ENCODE measurements around the gene POLN. TPM values are rescaled to one million over a fixed set of nuclear protein-coding genes. Genes with fewer than 3 reads are reported as not detected.
"Not testable (repeated sequence)": the region's sequence is repeated elsewhere in the genome, so short reads cannot be mapped to it uniquely, and the experiment has no call there.

POLN gene
- total and polyA plus RNA-seq, 2 experiments from 2014 or later, result 1.7 to 2.0 TPM

DNA sequence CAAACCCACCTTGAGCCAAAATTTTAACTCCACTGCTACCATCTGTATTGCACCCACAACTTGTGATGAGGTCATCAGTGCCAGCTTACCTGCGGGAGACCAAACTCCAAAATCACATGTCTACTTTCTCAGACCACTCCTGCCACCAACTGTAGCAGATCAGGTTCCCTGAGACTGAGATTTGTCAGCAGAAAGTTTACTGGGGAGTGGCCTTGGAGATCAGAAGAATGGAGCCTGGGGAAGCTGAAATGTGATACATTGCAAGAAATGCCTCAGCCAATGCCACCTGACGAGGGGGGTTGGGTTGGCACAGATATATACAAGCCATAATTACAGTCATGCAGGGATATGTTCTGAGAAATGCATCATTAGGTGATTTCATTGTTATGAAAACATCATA lies 19.1 kb downstream of the POLN start:
- H2AFZ ChIP-seq, result no peak overlapping the region
- H3K27ac ChIP-seq, result no peak overlapping the region
- H3K4me1 ChIP-seq (ENCODE audit: insufficient read depth), result no peaks in the 10 kb centered on the region
- no peaks in the 10 kb centered on the region for H4K20me1 ChIP-seq (ENCODE audit: insufficient read depth, poor library complexity, severe bottlenecking)
- H3K4me3 ChIP-seq, result no peak overlapping the region
- H3K9me2 ChIP-seq (replicated peaks; ENCODE audit: insufficient read depth), result no peaks in the 10 kb centered on the region
- no peak for DNase-seq (ENCODE audit: low spot score)
- TF ChIP-seq EZH2 (IDR thresholded peaks at IDR 0.05; ENCODE audit: borderline replicate concordance) (no peak), EZH2phosphoT487 (IDR thresholded peaks at IDR 0.05; ENCODE audit: low read depth, severe bottlenecking, unreplicated experiment) (no peak)
- TF ChIP-seq, protein P1, sequence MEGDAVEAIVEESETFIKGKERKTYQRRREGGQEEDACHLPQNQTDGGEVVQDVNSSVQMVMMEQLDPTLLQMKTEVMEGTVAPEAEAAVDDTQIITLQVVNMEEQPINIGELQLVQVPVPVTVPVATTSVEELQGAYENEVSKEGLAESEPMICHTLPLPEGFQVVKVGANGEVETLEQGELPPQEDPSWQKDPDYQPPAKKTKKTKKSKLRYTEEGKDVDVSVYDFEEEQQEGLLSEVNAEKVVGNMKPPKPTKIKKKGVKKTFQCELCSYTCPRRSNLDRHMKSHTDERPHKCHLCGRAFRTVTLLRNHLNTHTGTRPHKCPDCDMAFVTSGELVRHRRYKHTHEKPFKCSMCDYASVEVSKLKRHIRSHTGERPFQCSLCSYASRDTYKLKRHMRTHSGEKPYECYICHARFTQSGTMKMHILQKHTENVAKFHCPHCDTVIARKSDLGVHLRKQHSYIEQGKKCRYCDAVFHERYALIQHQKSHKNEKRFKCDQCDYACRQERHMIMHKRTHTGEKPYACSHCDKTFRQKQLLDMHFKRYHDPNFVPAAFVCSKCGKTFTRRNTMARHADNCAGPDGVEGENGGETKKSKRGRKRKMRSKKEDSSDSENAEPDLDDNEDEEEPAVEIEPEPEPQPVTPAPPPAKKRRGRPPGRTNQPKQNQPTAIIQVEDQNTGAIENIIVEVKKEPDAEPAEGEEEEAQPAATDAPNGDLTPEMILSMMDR (IDR thresholded peaks at IDR 0.05; ENCODE audit: poor library complexity), result no peak
- H3K4me2 ChIP-seq, result no peak overlapping the region
- H3K27me3 ChIP-seq, result no peaks in the 10 kb centered on the region
- no peaks in the 10 kb centered on the region for H3K36me3 ChIP-seq (replicated peaks; ENCODE audit: insufficient read depth, low read depth)
- WGBS (ENCODE audit: low lambda C conversion rate, missing lambda C conversion rate), result 95% methylated on average over 2 of the region's 2 CpGs
- H3K79me2 ChIP-seq, result no peaks in the 10 kb centered on the region
- H3K9me3 ChIP-seq (ENCODE audit: low read depth), result no peaks in the 10 kb centered on the region

DNA sequence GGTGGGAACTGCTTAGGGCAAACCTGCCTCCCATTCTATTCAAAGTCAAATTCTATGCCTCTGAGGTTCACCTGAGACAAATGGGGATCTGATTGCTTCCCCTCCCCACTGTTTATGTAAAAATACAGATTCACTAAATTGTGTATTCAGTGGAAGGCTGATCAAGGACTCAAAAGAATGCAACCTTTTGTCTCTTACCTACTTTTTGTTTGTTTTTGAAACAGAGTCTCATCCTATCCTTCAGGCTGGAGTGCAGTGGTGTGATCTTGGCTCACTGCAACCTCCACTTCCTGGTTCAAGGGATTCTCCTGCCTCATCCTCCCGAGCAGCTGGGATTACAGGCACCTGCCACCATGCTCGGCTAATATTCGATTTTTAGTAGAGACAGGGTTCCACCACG lies 20.5 kb downstream of the POLN start:
- H3K4me2 ChIP-seq; H3K36me3 ChIP-seq (replicated peaks; ENCODE audit: insufficient read depth, low read depth); H3K27ac ChIP-seq: not testable (repeated sequence)

DNA sequence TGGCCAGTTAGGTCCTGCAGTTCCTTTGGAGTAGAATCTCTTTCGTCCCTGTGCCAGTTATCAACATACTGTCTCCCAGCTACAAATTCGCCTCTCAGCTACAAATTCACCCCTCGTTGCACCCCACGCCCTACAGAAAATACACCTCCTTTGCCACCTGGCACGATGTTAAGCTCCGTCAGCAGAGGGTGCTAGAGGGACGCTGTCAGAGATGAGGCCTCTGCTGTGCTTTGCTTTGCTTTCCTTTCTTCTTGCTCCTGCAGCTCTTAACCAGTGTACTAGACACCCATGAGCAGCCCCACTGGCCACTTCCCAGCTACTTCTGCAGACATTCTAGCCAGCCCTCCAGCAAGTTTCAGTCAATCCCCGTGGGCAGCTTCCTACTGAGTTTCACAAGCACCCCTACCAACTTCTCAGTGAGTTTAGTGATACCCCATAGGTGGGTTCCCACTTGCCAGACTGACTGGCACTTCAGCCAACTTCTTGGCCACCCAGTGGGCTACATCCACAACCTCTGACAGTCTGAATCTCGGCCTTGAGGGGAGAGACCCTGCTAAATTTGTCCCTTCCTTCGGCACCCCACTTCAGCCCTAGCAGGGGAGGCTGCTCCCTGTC lies 21.8 kb downstream of the POLN start:
- no peak overlapping the region for H3K4me2 ChIP-seq
- no peaks in the 10 kb centered on the region for H3K79me2 ChIP-seq
- no peak overlapping the region for H3K27ac ChIP-seq
- H4K20me1 ChIP-seq (ENCODE audit: insufficient read depth, poor library complexity, severe bottlenecking), result no peaks in the 10 kb centered on the region
- H3K9me2 ChIP-seq (replicated peaks; ENCODE audit: insufficient read depth), result no peaks in the 10 kb centered on the region
- TF ChIP-seq, protein P1 (IDR thresholded peaks at IDR 0.05; ENCODE audit: poor library complexity), result peak; percentile 89
- TF ChIP-seq EZH2phosphoT487 (IDR thresholded peaks at IDR 0.05; ENCODE audit: low read depth, severe bottlenecking, unreplicated experiment), result no peak
- no peak overlapping the region for H3K4me3 ChIP-seq
- WGBS (ENCODE audit: low lambda C conversion rate, missing lambda C conversion rate), result 18% methylated on average over 10 of the region's 10 CpGs
- H2AFZ ChIP-seq, result no peak overlapping the region
- H3K9me3 ChIP-seq (ENCODE audit: low read depth), result no peaks in the 10 kb centered on the region
- H3K36me3 ChIP-seq (replicated peaks; ENCODE audit: insufficient read depth, low read depth), result no peaks in the 10 kb centered on the region
- no peaks in the 10 kb centered on the region for H3K4me1 ChIP-seq (ENCODE audit: insufficient read depth)
- peak; percentile 88 for DNase-seq (ENCODE audit: low spot score)
- no peaks in the 10 kb centered on the region for H3K27me3 ChIP-seq

More for the DNA sequence above, 20.5 kb downstream of the POLN start:
- not testable (repeated sequence) for H4K20me1 ChIP-seq (ENCODE audit: insufficient read depth, poor library complexity, severe bottlenecking); H3K9me3 ChIP-seq (ENCODE audit: low read depth); H3K79me2 ChIP-seq; H3K9me2 ChIP-seq (replicated peaks; ENCODE audit: insufficient read depth); H2AFZ ChIP-seq; H3K27me3 ChIP-seq; H3K4me1 ChIP-seq (ENCODE audit: insufficient read depth); H3K4me3 ChIP-seq; DNase-seq (ENCODE audit: low spot score)
- 60% methylated on average over 4 of the region's 4 CpGs for WGBS (ENCODE audit: low lambda C conversion rate, missing lambda C conversion rate)

DNA sequence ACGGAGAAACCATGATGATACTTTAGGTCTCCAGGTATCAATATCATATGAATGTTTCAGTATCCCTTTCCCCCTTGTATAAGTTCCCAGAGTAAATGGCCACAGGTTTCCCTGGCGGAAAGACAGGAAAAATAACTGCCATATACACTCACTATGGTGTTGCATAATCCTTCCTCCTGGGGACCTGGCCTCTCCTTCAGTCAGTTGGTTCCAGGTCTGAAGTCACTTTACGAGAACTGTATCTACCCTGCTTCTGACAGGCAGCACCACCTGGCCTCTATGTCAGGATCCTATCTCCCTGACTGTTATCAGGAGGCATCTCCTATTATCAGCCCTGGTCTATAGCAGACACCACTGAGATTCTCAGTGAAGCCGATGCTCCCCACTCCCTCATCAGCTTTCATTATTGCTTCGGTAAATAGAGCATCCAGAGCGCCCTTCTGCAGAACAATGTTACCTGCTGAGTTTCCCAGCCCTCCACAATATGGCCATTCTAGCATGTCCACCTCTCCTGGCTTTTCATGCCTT lies 22.6 kb downstream of the POLN start:
- no peak for DNase-seq (ENCODE audit: low spot score)
- no peaks in the 10 kb centered on the region for H4K20me1 ChIP-seq (ENCODE audit: insufficient read depth, poor library complexity, severe bottlenecking)
- no peaks in the 10 kb centered on the region for H3K36me3 ChIP-seq (replicated peaks; ENCODE audit: insufficient read depth, low read depth)
- no peaks in the 10 kb centered on the region for H3K27me3 ChIP-seq
- H3K9me2 ChIP-seq (replicated peaks; ENCODE audit: insufficient read depth), result no peaks in the 10 kb centered on the region
- H3K9me3 ChIP-seq (ENCODE audit: low read depth), result no peaks in the 10 kb centered on the region
- TF ChIP-seq EZH2 (IDR thresholded peaks at IDR 0.05; ENCODE audit: borderline replicate concordance) (no peak), EZH2phosphoT487 (IDR thresholded peaks at IDR 0.05; ENCODE audit: low read depth, severe bottlenecking, unreplicated experiment) (no peak)
- TF ChIP-seq, protein P1 (IDR thresholded peaks at IDR 0.05; ENCODE audit: poor library complexity), result no peak
- H3K79me2 ChIP-seq, result no peaks in the 10 kb centered on the region
- 87% methylated on average over 6 of the region's 6 CpGs for WGBS (ENCODE audit: low lambda C conversion rate, missing lambda C conversion rate)
- H3K4me3 ChIP-seq, result no peak overlapping the region
- H3K27ac ChIP-seq, result no peak overlapping the region
- no peak overlapping the region for H2AFZ ChIP-seq
- no peaks in the 10 kb centered on the region for H3K4me1 ChIP-seq (ENCODE audit: insufficient read depth)
- H3K4me2 ChIP-seq, result no peak overlapping the region
